NOMO-1 (cell line): Measurements from ENCODE around the gene IFI27L1.
A peak's percentile ranks its signal among the peaks of the same experiment; 100 is the strongest.

Experiments used
- DNase-seq, 2 experiments: peaks; one replicate each; lab custom pipeline; 2025; ENCODE audit not compliant: unreplicated experiment in 2 of 2; lab: John Stamatoyannopoulos, UW

Gene IFI27L1

GRCh38 chr14:94080621-94081385 is at the start of gene IFI27L1, which contains the start of gene DDX24:
Gene IFI27L1 (plus strand): TSS chr14:94081310. CDS start chr14:94096938, 15,628 bp downstream.
Gene DDX24 (minus strand): TSS chr14:94081202. CDS start chr14:94079742, 1,460 bp downstream.
- DNase-seq, result peak; percentile 91 to 96

- DNase-seq, result no peak
Observed at GRCh38 chr14:94031883-94032279, 49.2 kb upstream of the IFI27L1 start.

- DNase-seq, result no peak
Observed at GRCh38 chr14:94034886-94035285, 46.2 kb upstream of the IFI27L1 start.

- peak; percentile 21 to 44 for DNase-seq
Observed at GRCh38 chr14:94036313-94037167, 44.6 kb upstream of the IFI27L1 start.

GRCh38 chr14:94037954-94038353 is 43.2 kb upstream of the IFI27L1 start:
- no peak for DNase-seq

GRCh38 chr14:94038510-94038909 is 42.6 kb upstream of the IFI27L1 start:
- DNase-seq, result no peak

- no peak for DNase-seq
Observed at GRCh38 chr14:94038921-94039629, 42.0 kb upstream of the IFI27L1 start.

- no peak for DNase-seq
Observed at GRCh38 chr14:94040247-94040646, 40.9 kb upstream of the IFI27L1 start.

GRCh38 chr14:94040796-94041195 is 40.3 kb upstream of the IFI27L1 start:
- DNase-seq, result no peak

GRCh38 chr14:94041551-94042346 is 39.4 kb upstream of the IFI27L1 start:
- DNase-seq, result no peak

GRCh38 chr14:94042433-94043091 is 38.5 kb upstream of the IFI27L1 start:
- DNase-seq, result no peak

GRCh38 chr14:94043111-94043755 is 37.9 kb upstream of the IFI27L1 start:
- no peak for DNase-seq

- DNase-seq, result no peak
Observed at GRCh38 chr14:94043756-94044475, 37.2 kb upstream of the IFI27L1 start.

GRCh38 chr14:94044476-94045091 is 36.5 kb upstream of the IFI27L1 start:
- no peak for DNase-seq

GRCh38 chr14:94045101-94045500 is 36.0 kb upstream of the IFI27L1 start:
- DNase-seq, result no peak

GRCh38 chr14:94045563-94046345 is 35.4 kb upstream of the IFI27L1 start:
- DNase-seq, result no peak

- DNase-seq, result no peak
Observed at GRCh38 chr14:94046696-94047250, 34.3 kb upstream of the IFI27L1 start.
